ENCODE results near the gene MIB1.

MIB1 gene

DNA sequence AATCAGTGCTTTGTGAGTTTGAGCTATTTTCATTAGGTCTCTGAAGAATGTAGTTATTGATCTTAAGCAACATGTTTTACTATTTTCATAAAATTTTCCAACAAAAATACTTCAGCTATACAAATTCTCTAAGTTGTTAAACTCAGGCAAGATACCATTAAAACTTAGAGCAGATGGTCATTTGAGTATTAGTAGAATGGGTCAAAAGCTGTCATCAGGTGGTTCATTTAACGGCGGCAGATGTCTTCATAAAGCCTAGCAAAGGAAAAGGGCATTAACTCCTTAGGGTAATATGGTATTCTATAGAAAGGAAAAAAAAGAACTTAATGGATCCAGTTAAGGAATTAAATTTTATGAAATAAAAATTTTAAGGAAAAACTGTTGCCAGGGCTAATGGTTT, 19.2 kb downstream of the MIB1 start:
- H3K27ac ChIP-seq (ENCODE audit: extremely low read depth, low read depth, low read length), result no peak overlapping the region
- ChIA-PET POLR2A (interaction anchor here (0.6 to 1.0 kb wide), 3 partner anchors 8 to 100 kb away, joined by 3 read pairs; partner anchors contain the start of gene MIB1), CTCF (interaction anchor here (0.9 to 1.3 kb wide), 3 partner anchors 8 to 159 kb away, joined by 3 to 6 read pairs (median 3); partner anchors contain the start of gene ESCO1)
- H3K36me3 ChIP-seq (ENCODE audit: control insufficient read depth in 2 of 2, insufficient read depth in 1 of 2, low read length in 2 of 2), result no peaks in the 10 kb centered on the region; a peak in 1 of 3 replicates
- H3K4me1 ChIP-seq (ENCODE audit: control insufficient read depth, insufficient read depth, low read length), result peaks cover 30% of the 10 kb centered on the region
- TF ChIP-seq, protein P1, sequence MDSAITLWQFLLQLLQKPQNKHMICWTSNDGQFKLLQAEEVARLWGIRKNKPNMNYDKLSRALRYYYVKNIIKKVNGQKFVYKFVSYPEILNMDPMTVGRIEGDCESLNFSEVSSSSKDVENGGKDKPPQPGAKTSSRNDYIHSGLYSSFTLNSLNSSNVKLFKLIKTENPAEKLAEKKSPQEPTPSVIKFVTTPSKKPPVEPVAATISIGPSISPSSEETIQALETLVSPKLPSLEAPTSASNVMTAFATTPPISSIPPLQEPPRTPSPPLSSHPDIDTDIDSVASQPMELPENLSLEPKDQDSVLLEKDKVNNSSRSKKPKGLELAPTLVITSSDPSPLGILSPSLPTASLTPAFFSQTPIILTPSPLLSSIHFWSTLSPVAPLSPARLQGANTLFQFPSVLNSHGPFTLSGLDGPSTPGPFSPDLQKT (IDR thresholded peaks at IDR 0.05; ENCODE audit: borderline replicate concordance, low read depth, low read length), result no peak
- TF ChIP-seq, protein P2, sequence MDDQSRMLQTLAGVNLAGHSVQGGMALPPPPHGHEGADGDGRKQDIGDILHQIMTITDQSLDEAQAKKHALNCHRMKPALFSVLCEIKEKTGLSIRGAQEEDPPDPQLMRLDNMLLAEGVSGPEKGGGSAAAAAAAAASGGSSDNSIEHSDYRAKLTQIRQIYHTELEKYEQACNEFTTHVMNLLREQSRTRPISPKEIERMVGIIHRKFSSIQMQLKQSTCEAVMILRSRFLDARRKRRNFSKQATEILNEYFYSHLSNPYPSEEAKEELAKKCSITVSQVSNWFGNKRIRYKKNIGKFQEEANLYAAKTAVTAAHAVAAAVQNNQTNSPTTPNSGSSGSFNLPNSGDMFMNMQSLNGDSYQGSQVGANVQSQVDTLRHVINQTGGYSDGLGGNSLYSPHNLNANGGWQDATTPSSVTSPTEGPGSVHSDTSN (CRISPR knock-in tag; IDR thresholded peaks at IDR 0.05), result no peak
- TF ChIP-seq, protein P3, sequence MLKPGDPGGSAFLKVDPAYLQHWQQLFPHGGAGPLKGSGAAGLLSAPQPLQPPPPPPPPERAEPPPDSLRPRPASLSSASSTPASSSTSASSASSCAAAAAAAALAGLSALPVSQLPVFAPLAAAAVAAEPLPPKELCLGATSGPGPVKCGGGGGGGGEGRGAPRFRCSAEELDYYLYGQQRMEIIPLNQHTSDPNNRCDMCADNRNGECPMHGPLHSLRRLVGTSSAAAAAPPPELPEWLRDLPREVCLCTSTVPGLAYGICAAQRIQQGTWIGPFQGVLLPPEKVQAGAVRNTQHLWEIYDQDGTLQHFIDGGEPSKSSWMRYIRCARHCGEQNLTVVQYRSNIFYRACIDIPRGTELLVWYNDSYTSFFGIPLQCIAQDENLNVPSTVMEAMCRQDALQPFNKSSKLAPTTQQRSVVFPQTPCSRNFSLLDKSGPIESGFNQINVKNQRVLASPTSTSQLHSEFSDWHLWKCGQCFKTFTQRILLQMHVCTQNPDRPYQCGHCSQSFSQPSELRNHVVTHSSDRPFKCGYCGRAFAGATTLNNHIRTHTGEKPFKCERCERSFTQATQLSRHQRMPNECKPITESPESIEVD (tag by site-specific recombination; IDR thresholded peaks at IDR 0.05), result peak; percentile 53
- H3K4me3 ChIP-seq (ENCODE audit: low read depth, low read length), result no peak overlapping the region
- H3K9me3 ChIP-seq (ENCODE audit: control insufficient read depth, insufficient read depth, low read depth, low read length), result no peaks in the 10 kb centered on the region

DNA sequence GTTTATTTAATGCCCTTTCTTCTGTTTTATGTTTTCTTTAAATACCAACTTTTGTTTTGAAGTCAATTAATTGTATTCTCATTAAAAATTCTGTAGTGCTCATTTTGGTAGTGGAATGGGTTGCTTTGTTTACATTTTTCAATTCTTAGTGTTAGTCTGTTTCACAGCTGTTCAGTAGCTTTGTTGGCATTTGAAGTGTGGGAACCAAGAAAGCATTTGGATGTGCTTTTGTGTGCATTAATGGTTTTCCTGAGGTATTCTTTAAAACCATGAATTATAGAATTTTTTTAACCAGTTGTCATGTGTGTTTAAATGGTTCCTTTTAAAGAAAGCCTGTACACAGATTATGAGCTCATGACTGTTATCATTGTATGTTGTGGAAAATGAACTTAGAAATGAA, 19.7 kb downstream of the MIB1 start:
- H3K27ac ChIP-seq (ENCODE audit: extremely low read depth, low read depth, low read length), result no peak overlapping the region
- ChIA-PET POLR2A (interaction anchor here (0.6 to 1.0 kb wide), 3 partner anchors 9 to 100 kb away, joined by 3 read pairs; partner anchors contain the start of gene MIB1), CTCF (interaction anchor here (0.6 to 1.3 kb wide), 4 partner anchors 9 to 159 kb away, joined by 3 to 6 read pairs (median 4); partner anchors contain the start of gene ESCO1)
- no peaks in the 10 kb centered on the region for H3K9me3 ChIP-seq (ENCODE audit: control insufficient read depth, insufficient read depth, low read depth, low read length)
- peaks cover 31% of the 10 kb centered on the region for H3K4me1 ChIP-seq (ENCODE audit: control insufficient read depth, insufficient read depth, low read length)
- no peak overlapping the region for H3K4me3 ChIP-seq (ENCODE audit: low read depth, low read length)
- H3K36me3 ChIP-seq (ENCODE audit: control insufficient read depth in 2 of 2, insufficient read depth in 1 of 2, low read length in 2 of 2), result no peaks in the 10 kb centered on the region; a peak in 1 of 3 replicates
- TF ChIP-seq FEZF1 (tag by site-specific recombination; IDR thresholded peaks at IDR 0.05) (no peak; the same call in 1 of the 2 replicates), KLF16 (tag by site-specific recombination; IDR thresholded peaks at IDR 0.05) (no peak), ZNF626 (tag by site-specific recombination; IDR thresholded peaks at IDR 0.05) (no peak), ZNF157 (tag by site-specific recombination; IDR thresholded peaks at IDR 0.05) (no peak), ZNF658 (tag by site-specific recombination; IDR thresholded peaks at IDR 0.05) (no peak), KLF9 (tag by site-specific recombination; IDR thresholded peaks at IDR 0.05; ENCODE audit: low read depth) (no peak), ZBTB7A (tag by site-specific recombination; IDR thresholded peaks at IDR 0.05; ENCODE audit: low read depth) (no peak)
- TF ChIP-seq, protein P4, sequence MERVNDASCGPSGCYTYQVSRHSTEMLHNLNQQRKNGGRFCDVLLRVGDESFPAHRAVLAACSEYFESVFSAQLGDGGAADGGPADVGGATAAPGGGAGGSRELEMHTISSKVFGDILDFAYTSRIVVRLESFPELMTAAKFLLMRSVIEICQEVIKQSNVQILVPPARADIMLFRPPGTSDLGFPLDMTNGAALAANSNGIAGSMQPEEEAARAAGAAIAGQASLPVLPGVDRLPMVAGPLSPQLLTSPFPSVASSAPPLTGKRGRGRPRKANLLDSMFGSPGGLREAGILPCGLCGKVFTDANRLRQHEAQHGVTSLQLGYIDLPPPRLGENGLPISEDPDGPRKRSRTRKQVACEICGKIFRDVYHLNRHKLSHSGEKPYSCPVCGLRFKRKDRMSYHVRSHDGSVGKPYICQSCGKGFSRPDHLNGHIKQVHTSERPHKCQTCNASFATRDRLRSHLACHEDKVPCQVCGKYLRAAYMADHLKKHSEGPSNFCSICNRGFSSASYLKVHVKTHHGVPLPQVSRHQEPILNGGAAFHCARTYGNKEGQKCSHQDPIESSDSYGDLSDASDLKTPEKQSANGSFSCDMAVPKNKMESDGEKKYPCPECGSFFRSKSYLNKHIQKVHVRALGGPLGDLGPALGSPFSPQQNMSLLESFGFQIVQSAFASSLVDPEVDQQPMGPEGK (tag by site-specific recombination; IDR thresholded peaks at IDR 0.05), result no peak
- TF ChIP-seq, protein P5, sequence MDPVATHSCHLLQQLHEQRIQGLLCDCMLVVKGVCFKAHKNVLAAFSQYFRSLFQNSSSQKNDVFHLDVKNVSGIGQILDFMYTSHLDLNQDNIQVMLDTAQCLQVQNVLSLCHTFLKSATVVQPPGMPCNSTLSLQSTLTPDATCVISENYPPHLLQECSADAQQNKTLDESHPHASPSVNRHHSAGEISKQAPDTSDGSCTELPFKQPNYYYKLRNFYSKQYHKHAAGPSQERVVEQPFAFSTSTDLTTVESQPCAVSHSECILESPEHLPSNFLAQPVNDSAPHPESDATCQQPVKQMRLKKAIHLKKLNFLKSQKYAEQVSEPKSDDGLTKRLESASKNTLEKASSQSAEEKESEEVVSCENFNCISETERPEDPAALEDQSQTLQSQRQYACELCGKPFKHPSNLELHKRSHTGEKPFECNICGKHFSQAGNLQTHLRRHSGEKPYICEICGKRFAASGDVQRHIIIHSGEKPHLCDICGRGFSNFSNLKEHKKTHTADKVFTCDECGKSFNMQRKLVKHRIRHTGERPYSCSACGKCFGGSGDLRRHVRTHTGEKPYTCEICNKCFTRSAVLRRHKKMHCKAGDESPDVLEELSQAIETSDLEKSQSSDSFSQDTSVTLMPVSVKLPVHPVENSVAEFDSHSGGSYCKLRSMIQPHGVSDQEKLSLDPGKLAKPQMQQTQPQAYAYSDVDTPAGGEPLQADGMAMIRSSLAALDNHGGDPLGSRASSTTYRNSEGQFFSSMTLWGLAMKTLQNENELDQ (tag by site-specific recombination; IDR thresholded peaks at IDR 0.05; ENCODE audit: low read depth), result no peak
- TF ChIP-seq, protein P6, sequence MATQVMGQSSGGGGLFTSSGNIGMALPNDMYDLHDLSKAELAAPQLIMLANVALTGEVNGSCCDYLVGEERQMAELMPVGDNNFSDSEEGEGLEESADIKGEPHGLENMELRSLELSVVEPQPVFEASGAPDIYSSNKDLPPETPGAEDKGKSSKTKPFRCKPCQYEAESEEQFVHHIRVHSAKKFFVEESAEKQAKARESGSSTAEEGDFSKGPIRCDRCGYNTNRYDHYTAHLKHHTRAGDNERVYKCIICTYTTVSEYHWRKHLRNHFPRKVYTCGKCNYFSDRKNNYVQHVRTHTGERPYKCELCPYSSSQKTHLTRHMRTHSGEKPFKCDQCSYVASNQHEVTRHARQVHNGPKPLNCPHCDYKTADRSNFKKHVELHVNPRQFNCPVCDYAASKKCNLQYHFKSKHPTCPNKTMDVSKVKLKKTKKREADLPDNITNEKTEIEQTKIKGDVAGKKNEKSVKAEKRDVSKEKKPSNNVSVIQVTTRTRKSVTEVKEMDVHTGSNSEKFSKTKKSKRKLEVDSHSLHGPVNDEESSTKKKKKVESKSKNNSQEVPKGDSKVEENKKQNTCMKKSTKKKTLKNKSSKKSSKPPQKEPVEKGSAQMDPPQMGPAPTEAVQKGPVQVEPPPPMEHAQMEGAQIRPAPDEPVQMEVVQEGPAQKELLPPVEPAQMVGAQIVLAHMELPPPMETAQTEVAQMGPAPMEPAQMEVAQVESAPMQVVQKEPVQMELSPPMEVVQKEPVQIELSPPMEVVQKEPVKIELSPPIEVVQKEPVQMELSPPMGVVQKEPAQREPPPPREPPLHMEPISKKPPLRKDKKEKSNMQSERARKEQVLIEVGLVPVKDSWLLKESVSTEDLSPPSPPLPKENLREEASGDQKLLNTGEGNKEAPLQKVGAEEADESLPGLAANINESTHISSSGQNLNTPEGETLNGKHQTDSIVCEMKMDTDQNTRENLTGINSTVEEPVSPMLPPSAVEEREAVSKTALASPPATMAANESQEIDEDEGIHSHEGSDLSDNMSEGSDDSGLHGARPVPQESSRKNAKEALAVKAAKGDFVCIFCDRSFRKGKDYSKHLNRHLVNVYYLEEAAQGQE (tag by site-specific recombination; IDR thresholded peaks at IDR 0.05), result no peak
- TF ChIP-seq, protein P7, sequence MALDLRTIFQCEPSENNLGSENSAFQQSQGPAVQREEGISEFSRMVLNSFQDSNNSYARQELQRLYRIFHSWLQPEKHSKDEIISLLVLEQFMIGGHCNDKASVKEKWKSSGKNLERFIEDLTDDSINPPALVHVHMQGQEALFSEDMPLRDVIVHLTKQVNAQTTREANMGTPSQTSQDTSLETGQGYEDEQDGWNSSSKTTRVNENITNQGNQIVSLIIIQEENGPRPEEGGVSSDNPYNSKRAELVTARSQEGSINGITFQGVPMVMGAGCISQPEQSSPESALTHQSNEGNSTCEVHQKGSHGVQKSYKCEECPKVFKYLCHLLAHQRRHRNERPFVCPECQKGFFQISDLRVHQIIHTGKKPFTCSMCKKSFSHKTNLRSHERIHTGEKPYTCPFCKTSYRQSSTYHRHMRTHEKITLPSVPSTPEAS (tag by site-specific recombination; IDR thresholded peaks at IDR 0.05), result no peak
- TF ChIP-seq, protein P8, sequence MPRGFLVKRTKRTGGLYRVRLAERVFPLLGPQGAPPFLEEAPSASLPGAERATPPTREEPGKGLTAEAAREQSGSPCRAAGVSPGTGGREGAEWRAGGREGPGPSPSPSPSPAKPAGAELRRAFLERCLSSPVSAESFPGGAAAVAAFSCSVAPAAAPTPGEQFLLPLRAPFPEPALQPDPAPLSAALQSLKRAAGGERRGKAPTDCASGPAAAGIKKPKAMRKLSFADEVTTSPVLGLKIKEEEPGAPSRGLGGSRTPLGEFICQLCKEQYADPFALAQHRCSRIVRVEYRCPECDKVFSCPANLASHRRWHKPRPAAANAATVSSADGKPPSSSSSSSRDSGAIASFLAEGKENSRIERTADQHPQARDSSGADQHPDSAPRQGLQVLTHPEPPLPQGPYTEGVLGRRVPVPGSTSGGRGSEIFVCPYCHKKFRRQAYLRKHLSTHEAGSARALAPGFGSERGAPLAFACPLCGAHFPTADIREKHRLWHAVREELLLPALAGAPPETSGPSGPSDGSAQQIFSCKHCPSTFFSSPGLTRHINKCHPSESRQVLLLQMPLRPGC (tag by site-specific recombination; IDR thresholded peaks at IDR 0.05), result no peak

Data from HEK293 (cell line).